ENCODE data around the gene NDST3.

GRCh38 chr4:118026806-118027205 is 7.5 kb upstream of the NDST3 start:
- TF ChIP-seq REST (IDR thresholded peaks at IDR 0.05; ENCODE audit: insufficient replicate concordance, low read depth) (no peak), CTCF (IDR thresholded peaks at IDR 0.05; ENCODE audit: insufficient read depth, low read length) (no peak), GABPA (IDR thresholded peaks at IDR 0.05; ENCODE audit: low read depth) (no peak), POLR2AphosphoS5 (IDR thresholded peaks at IDR 0.05; ENCODE audit: low read depth) (no peak), SPI1 (IDR thresholded peaks at IDR 0.05; ENCODE audit: borderline replicate concordance, low read depth) (no peak)
